ENCODE data around the gene TUFT1. TPM values are rescaled to one million over a fixed set of nuclear protein-coding genes. Genes with fewer than 3 reads are reported as not detected.
"Not testable (repeated sequence)": the region's sequence is repeated elsewhere in the genome, so short reads cannot be mapped to it uniquely, and the experiment has no call there.

The TUFT1 gene
- total RNA-seq, 1 experiment from 2014 or later: 4.1 TPM

DNA sequence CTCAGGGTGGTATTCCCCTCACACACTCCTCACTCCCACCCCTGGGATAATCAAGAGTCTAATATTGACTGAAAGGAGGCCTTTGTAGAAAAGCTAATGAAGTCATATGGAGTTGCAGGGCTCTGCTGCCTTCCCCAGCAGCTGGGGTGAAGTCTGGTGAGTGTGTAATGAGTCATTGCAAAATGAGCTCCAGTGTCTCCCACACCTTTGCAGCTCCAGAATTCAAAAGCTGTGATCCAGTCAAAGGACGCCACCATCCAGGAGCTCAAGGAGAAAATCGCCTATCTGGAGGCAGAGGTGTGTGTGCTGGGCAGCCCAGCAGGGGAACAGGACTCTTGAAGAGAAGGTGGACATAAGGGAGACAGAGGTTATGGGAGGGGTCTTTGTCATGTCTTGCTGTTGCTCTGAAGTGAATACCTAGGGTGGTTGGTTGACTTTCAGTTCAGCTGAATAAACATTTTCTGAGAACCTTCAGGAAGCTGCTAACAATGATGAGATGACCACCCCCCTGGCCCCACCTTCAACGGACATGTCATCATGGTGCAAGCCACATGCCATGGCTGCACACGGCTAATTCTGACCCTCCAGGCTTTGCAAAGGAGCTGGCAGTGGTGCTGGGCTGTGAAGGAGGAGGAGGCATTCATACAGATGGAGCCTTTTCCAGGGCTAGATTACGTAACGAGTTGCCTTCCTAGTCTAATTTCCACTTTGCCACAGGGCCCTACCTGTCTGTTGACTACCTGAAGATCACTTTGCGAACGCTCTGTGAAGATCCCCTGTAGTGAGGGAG is 39.5 kb downstream of the TUFT1 start:
- DNase-seq (ENCODE audit: low spot score): no peak

DNA sequence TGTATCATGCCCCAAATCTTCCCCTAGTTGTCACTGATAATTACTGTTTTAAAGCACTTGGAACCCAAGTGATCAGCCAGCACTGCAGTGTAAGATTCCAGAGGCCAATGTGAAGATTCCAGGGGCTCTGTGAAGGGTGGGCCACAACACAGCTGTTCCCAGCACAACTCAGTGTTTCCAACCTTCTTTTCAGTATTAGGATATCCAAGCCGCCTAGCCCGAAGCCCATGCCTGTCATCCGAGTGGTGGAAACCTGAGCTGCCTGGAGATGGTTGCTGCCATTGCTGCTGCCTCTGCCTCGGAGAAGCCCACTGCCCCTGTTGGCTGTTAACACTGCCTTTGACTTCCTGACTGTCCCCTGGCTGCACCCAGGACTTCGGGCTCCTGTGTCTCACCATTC is 41.3 kb downstream of the TUFT1 start:
- DNase-seq (ENCODE audit: low spot score): no peak

DNA sequence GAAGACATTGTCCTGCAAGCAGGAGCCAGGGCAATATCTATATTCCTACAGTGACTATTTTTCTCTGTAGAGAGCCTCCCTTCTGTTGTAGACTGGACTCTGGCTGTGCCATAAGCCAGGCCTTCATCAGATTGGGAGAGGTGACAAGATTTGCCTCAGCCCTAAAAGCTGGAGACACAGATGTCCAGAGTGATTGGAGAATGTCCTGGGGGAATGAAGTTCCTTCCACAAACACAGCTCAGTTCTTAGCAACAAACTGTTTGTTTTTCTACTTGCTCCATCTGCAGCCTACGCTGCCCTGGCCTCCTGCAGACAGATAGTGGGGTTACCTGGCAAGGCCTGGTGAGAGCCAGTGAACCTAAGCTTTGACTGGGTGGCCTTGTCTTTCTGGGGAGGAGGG is 41.8 kb downstream of the TUFT1 start:
- no peak for DNase-seq (ENCODE audit: low spot score)

DNA sequence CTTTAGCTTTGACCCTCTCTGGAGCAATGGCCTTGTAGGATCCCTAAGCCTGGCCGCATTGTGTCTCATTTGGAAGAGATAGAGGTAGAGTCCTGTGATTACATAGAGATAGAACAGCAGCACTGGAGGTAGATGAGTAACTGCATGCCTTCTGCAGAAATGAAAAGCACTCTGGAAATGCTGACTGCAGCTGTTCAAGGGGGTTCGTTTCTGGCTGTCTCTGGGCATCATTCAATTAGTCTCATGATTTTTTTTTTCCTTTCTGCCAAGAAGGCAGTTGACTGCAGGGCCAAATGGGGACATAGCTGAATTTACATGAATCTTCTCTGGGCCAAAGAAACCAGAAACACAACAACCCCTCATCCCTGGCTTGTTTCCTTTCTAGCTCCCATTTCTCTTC is 43.7 kb downstream of the TUFT1 start:
- DNase-seq (ENCODE audit: low spot score): no peak

DNA sequence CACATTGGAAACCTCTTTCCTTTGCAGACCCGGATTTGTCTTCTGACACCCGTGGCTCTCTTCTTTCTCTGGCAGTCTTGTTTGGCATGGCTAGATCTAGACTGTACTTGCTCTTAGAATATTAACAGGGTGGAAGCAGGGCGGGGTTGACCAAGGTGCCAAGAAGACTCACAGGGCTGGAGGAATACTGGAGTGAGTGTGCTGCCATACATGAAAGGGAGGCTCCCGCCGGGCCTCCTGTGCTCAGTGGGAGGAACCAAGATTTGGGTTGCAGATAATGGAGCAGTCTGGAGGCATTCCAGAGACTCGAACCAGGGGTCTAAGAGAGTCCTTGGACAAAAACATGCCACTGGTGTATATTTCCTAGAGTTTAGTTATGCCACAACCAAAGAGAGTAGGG is 44.2 kb downstream of the TUFT1 start:
- DNase-seq (ENCODE audit: low spot score): no peak

DNA sequence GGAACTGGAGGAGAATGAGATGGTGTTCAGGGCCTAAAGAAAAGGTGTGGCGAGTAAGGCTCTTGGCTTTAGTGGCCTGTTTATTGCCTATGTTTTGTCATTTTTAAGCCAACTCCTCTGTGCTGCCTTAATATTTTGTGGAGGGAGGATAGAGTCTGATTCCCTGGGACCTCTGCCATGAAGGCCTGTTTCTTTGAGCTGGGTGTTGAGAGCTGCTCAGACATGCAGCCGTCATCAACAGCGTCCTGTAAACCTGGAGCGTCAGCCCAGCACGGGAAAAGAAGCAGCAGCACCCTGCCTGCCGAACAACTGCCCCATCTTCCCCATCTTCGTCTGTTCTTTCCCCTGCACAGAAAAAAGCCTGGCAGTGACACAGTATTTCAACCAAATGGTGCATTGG is 44.7 kb downstream of the TUFT1 start:
- DNase-seq (ENCODE audit: low spot score): no peak

DNA sequence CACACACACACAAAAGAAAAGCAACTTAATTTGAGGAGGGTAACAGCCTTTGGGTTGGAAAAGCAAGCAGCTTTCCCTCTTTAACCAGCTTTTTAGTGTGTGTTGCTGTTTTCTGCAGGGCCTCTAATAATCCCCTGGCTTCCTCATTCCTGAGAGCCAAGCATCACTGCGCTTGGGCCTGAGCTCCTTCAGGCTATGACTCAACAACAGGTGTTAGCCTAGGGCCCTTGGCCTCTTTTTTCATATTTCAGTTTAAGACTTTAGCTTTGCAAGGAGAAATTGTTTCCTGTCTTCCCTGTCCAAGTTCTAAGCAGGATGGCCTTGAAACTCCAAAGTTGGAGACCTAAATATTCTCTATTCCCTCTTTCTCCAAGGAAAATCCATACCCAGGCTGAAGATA is 45.5 kb downstream of the TUFT1 start:
- peak; percentile 46 for DNase-seq (ENCODE audit: low spot score)

DNA sequence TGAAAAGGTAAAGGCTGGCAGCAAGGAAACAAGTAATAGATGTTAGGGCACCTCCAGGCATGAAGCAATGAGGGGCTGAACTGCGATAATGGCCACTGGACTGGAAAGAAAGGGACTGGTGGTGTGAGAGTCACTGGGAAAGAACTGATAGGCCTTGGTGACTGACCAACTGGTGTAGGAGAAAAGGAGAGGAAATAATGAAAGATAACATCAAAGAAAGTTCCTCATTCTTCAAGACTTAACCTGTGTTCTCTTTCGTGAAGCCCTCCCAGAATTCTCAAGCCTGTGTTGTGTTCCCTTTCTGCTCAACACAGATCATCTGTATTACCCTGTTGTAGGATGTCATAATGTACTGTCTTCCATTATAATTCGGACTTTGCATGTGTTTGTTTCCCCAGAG is 50.9 kb downstream of the TUFT1 start:
- no peak for DNase-seq (ENCODE audit: low spot score)

DNA sequence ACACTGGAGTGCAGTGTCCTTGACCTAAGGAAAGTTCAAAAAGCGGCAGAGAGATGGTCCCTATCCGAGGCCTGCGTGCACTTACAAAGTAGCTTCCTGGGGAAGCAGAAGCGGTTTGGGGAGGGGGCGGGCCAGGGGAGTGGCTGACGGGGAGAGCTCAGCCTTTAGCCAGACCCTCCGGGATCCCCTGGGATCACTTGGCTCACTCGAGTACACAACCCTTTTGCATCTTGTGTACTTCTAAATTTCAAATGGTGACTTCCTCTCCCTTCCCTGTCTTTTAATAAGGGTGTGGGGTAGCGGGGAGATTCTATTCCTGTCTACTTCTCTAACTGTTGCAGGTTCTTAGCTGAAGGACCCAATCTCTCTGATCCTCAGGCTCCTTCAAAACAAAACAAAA is 53.6 kb downstream of the TUFT1 start:
- no peak for DNase-seq (ENCODE audit: low spot score)

DNA sequence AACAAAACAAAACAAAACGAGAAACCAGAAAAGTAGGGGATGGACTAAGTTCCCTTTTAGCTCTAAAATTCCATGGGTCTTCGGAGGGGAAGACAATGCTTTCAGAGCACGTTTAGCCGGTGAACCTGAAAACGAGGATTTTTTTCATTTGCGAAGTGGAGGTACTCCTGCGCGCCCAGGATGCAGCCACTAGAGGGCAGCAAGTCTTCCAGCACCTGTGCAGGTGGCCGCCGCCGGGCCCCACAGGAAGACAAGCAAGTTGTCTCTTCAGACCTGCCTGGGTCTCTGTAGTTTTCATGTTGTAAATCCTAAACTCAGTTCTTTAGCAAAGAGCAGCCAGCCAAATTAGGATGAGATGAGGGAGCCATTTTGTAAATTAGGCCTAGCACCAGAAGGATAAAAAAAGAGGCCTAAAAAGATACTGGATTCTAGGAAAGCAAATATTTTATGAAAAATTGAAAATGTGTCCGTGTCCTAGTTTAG is 54.1 kb downstream of the TUFT1 start:
- peak; percentile 32 for DNase-seq (ENCODE audit: low spot score)

DNA sequence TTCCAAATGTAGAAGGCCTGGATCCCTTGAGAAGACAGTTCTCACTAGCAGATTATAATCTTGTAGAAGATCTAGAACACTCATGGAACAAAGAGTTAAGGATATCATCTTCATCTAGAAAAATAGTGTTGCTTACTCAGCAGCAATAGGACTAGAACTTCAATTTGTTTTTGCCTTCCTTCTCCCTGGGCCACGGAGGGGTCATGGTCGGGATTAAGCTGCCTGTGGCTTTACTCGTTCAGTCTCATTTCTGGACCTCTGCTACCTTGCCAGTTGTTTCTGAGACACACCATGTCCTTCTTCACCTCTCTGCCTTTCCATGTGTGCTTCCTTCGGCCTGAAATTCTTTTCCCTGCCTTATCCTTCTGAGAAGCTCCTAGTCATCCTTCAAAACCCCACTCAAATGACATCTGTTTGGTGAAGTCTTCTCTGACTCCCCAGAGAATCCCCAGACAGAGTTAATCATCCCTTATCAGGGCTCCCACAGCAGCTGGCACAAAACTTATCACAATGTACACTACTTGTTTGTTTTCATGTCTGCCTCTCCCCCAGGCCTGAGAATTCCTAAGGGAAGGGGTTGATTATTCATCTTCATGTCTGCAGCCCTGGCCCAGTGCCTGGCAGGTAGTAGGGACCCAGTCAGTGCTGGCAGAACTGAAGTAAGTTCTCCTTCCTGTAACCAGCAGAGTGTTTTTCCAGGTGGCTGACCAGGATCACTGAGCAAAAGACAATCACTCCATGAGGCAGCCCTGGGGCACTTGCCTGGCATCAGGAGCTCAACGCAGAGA is 56.3 kb downstream of the TUFT1 start:
- DNase-seq (ENCODE audit: low spot score): no peak

DNA sequence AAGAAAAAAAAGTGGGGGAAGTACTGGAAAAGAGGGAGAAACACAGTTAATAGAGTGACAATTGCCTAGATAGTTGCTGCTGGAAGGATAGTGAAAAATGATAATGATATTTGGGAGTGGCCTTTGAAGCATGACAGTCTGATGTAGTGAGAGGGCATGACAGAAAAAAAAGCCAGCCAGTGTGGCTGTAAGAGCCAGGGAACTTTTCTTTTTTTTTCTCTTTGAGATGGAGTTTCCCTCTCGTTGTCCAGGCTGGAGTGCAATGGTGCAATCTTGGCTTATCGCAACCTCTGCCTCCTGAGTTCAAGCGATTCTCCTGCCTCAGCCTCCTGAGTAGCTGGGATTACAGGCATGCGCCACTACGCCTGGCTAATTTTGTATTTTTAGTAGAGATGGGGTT is 62.4 kb downstream of the TUFT1 start:
- not testable (repeated sequence) for DNase-seq (ENCODE audit: low spot score)

DNA sequence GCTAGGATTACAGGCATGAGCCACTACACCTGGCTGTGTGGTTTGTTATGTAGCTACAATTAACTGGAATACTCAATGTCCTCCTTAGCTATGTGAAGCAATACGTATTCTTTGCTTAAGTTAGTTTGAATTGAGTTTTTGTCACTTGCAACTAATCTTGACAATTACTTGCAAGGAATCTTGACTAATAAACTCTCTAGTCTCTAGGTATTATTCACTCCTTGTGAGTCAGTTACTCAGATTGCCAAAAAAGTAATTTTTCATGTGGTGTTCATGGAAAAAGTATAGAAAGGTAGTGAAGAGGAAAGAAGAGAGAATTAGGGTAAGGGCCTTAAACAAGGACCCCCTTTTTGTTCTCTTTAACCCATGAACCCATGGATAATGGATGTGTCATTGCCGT is 64.2 kb downstream of the TUFT1 start:
- no peak for DNase-seq (ENCODE audit: low spot score)

DNA sequence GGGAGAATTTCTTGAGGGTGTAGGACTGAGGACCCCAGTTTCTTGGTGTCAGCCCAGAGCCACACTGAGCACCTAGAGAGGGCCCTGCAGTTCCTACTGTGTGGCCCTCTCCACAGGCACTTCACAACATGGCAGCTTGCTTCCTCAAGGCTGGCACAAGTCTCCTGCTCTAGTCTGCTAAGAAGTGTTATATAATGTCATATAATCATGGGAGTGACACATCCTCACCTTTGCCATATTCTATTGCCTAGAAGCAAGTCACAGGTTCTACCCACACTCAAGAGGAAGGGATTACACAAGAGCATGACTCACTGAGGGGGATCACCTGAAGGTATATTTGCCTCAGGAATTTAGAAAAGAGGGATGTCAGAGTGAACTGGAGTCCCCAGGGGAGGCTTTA is 66.3 kb downstream of the TUFT1 start:
- DNase-seq (ENCODE audit: low spot score): peak; percentile 58

DNA sequence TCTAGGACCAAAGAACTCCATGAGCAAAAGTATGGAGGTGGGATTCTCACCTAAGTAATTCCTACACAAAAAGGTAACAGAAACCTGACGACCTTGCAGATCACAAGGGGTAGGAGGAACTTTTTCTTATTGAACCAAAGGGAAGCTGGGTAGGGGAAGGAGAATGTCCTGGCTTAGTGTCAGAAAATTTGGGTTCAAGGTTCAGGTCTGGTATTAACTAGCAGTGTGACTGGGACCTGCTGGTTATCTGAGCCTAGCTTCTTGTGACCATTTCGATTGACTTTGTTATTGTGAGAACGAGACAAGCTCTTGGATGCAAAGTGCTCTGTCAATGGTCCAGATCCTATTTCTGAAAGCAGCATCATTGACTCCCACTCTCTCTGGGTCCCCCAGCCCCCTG is 66.7 kb downstream of the TUFT1 start:
- DNase-seq (ENCODE audit: low spot score): no peak

DNA sequence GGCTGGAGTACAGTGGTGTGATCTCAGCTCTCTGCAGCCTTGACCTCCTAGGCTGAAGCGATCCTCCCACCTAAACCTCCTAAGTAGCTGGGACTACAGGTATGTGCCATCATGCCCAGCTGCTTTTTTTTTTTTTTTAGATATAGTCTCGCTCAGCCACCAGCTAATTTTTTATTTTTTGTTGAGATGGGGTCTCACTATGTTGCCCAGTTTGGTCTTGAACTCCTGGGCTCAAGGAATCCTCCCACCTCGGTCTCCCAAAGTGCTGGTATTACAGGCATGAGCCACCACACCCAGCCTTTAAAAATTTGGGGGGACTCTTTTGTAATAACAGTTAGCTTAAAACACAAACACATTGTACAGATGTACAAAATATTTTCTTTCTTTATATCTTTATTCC is 70.0 kb downstream of the TUFT1 start:
- no peak for DNase-seq (ENCODE audit: low spot score)

DNA sequence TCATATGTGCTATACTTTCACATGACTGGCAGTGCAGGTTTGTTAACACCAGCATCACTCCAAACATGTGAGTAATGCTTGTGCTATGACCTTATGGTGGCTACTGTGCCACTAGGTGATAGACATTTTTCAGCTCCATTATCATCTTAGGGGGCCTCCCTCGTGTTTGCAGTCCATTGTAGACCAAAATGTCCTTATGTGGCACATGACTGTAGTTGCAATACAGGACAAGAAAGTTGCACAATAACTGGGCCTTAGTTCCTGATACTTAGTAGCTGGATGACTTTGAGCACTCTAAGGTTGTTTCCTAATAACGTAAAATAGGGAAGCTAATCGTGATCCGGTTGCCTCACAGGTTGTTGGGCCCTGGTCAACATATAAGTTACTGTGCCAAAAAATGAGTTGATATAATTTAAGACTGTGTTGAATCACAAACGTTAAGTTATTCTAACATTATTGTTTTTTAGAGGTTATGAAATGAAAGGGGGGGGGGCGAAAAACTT is 71.2 kb downstream of the TUFT1 start:
- peak; percentile 33 for DNase-seq (ENCODE audit: low spot score)

DNA sequence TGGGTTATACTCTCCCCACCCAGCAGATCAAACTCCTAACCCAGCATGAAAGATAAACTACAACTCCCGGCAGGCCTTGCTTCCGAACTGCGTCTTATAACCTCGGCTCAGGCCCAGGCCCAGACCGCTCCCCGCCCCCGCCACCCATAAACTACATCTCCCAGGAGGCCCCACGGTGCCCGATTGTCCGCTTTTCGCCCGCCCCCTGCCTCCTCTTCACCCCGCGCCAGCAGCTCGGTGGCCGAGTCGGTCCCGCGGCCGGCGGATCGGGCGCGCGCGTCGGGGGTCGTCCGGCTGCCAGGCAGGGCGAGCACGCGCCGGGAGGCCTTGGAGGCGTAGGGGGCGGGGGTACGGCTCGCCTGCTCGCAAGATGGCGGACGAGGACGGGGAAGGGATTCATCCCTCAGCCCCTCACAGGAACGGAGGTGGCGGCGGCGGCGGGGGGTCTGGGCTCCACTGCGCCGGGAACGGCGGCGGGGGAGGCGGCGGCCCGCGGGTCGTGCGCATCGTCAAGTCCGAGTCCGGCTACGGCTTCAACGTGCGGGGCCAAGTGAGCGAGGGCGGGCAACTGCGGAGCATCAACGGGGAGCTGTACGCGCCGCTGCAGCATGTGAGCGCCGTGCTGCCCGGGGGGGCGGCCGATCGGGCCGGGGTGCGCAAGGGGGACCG is 71.9 kb downstream of the TUFT1 start, which contains the start of gene SNX27:
SNX27 (plus strand) TSS at position 219 of the 669 bp plus-strand sequence; CDS start at position 371, 152 bp downstream.
- DNase-seq (ENCODE audit: low spot score): peak; percentile 88

DNA sequence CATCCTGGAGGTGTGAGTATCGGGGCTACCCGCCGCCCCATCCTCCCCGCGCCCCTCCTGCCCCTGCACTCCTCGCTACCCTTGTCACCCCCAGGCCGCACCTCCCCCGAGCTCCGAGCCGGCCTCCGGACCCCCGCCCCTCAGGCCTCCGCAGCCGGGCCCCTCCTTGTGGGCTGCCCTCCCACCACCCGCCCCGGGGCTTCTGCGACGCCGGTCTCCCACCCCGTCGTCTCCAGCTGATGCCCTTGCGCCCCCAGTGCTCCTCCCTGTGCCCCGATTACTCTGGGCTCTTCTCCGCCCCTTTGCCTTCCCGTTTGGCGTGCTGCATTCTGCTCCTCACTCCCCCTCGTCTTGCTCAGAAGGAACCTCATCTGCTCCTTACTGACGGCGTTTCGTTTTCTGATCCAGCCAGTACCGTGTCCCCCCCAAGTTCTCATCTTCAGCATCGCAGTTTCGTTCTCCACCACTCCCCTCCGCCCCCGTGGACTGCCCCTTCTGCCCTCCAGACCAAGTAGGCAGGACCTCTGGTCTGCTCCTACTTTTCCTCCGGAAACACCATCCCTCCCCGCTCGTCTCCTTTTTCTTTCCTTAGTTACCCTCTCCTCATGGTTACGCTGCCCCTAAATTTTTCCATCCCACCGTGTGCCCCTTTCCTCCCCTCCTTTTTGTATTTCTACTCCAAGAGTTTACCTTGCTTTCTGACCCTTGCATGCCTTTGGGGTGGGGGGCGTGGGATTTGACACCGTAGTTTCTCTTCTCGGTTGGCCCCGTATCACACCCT is 72.6 kb downstream of the TUFT1 start:
- DNase-seq (ENCODE audit: low spot score): no peak

DNA sequence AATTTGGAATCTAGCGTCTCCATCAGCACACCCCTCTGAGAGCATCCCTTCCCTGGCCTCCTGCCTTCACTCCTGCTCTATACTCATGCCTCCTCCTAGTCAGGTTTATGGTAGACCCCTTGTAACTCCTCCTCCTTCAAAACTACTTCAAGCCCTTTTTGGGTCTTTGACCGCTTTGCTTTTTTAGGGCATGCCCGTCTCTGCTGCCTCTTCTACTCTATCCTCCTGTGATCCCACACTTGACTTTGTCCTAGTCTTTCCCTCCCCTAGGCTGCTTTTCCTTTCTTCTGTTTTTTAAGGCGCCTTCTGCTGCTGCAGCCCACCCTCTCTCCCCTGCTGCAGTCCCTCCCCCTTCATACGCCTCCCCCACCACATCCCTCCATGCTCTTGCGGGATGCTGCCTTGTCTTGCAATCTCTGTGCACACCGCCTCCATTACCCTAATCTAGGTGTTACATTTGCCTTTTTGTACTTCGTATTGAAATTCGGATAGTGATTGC is 73.2 kb downstream of the TUFT1 start:
- no peak for DNase-seq (ENCODE audit: low spot score)
